HCT116 (cell line): ENCODE measurements around the gene NAGPA.

Experiments
- CTCF ChIP-seq, 3 experiments: fragments of 200-600 bp in 1 of 3; sonication (generic) in 1 of 3; IDR thresholded peaks in 2 of 3; conservative IDR thresholded peaks in 1 of 3; 2 replicates each; pipeline ENCODE4 v1.5.1; 2012 to 2017; ENCODE audit warnings: low read depth in 2 of 3, low read length in 2 of 3, antibody characterized with exemption in 1 of 3, borderline replicate concordance in 1 of 3, control low read depth in 1 of 3, mild to moderate bottlenecking in 1 of 3, mixed read lengths in 1 of 3, mixed run types in 1 of 3, moderate library complexity in 1 of 3; ENCODE audit not compliant: insufficient read depth in 1 of 3
- ELF1 ChIP-seq: IDR thresholded peaks from 2 replicates; pipeline ENCODE4 v1.6.1; 2012; ENCODE audit warnings: low read depth, borderline replicate concordance
- EZH2 ChIP-seq: fragments of 200-600 bp; sonication (generic); IDR thresholded peaks from 2 replicates; pipeline ENCODE4 v1.6.1; 2017; ENCODE audit warnings: antibody characterized with exemption, mixed run types
- POLR2AphosphoS5 ChIP-seq: IDR thresholded peaks from 2 replicates; pipeline ENCODE4 v1.6.1; 2011; ENCODE audit warnings: mild to moderate bottlenecking, low read depth, low read length, moderate library complexity
- RAD21 ChIP-seq: IDR thresholded peaks from 2 replicates; pipeline ENCODE4 v1.6.1; 2012; ENCODE audit warnings: low read depth, mild to moderate bottlenecking
- TCF7L2 ChIP-seq: IDR thresholded peaks from 2 replicates; pipeline ENCODE4 v1.7.0; 2011; ENCODE audit warnings: borderline replicate concordance, inconsistent platforms; ENCODE audit not compliant: insufficient read depth, insufficient read length; ENCODE audit errors: extremely low read depth
- TF ChIP-seq, protein P1 (sequence below): IDR thresholded peaks from 2 replicates; pipeline ENCODE4 v1.6.1; 2011; ENCODE audit warnings: mild to moderate bottlenecking, low read length, moderate library complexity; ENCODE audit not compliant: insufficient replicate concordance; ENCODE audit errors: extremely low read depth

GRCh38 chr16:5070431-5071186 lies 36.9 kb upstream of the NAGPA start:
- TF ChIP-seq CTCF (IDR thresholded peaks at IDR 0.05 in 2 of 3, conservative IDR thresholded peaks at IDR 0.05 in 1 of 3; ENCODE audit: borderline replicate concordance in 1 of 3, insufficient read depth in 1 of 3, low read depth in 2 of 3, low read length in 2 of 3) (no peak), EZH2 (no peak), RAD21 (no peak), ELF1 (no peak), TCF7L2 (no peak), POLR2AphosphoS5 (no peak)
- TF ChIP-seq, protein P1, sequence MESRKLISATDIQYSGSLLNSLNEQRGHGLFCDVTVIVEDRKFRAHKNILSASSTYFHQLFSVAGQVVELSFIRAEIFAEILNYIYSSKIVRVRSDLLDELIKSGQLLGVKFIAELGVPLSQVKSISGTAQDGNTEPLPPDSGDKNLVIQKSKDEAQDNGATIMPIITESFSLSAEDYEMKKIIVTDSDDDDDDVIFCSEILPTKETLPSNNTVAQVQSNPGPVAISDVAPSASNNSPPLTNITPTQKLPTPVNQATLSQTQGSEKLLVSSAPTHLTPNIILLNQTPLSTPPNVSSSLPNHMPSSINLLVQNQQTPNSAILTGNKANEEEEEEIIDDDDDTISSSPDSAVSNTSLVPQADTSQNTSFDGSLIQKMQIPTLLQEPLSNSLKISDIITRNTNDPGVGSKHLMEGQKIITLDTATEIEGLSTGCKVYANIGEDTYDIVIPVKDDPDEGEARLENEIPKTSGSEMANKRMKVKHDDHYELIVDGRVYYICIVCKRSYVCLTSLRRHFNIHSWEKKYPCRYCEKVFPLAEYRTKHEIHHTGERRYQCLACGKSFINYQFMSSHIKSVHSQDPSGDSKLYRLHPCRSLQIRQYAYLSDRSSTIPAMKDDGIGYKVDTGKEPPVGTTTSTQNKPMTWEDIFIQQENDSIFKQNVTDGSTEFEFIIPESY: no peak
